Cerebellar cortex (tissue), 1 donor: ENCODE results near the gene SLCO1C1.

Experiments
- DNase-seq: peaks from one replicate; pipeline ENCODE4 v3.0.0-alpha.2; 2015; ENCODE audit warnings: low spot score

Gene SLCO1C1

GRCh38 chr12:20798554-20798953, 103.4 kb downstream of the SLCO1C1 start:
- peak; percentile 45 for DNase-seq

- no peak for DNase-seq
These were observed 105.0 kb downstream of the SLCO1C1 start for GRCh38 chr12:20800160-20800559.

GRCh38 chr12:20801035-20801434, 105.9 kb downstream of the SLCO1C1 start:
- no peak for DNase-seq
